Fibroblast of lung (primary cell): ENCODE results near the gene DPP6. TPM values are rescaled to one million over a fixed set of nuclear protein-coding genes. Genes with fewer than 3 reads are reported as not detected.

Experiments used
- DNase-seq, 2 donors: peaks; one replicate each; pipeline versions ENCODE4 v3.0.0 to v3.0.0-alpha.2; 2010; ENCODE audit warnings: low read depth in 2 of 2
- H2AFZ ChIP-seq: 2 replicates; pipeline ENCODE4 v1.5.1; 2012; ENCODE audit warnings: low read length, control low read depth, inconsistent platforms
- H3K27ac ChIP-seq: 2 replicates; pipeline ENCODE4 v1.5.1; 2011; ENCODE audit warnings: low read length, control low read depth; ENCODE audit not compliant: insufficient read depth
- H3K27me3 ChIP-seq: 2 replicates; pipeline ENCODE4 v1.5.1; 2011; ENCODE audit warnings: mild to moderate bottlenecking, low read length; ENCODE audit not compliant: control insufficient read depth, insufficient read depth
- H3K36me3 ChIP-seq: 2 replicates; pipeline ENCODE4 v1.5.1; 2011; ENCODE audit warnings: low read length; ENCODE audit not compliant: control insufficient read depth, insufficient read depth
- H3K4me1 ChIP-seq: 2 replicates; pipeline ENCODE4 v1.5.1; 2011; ENCODE audit warnings: low read length; ENCODE audit not compliant: control insufficient read depth, insufficient read depth; ENCODE audit errors: extremely low read depth
- H3K4me2 ChIP-seq: 2 replicates; pipeline ENCODE4 v1.5.1; 2011; ENCODE audit warnings: low read length, control low read depth; ENCODE audit not compliant: insufficient read depth; ENCODE audit errors: extremely low read depth
- H3K4me3 ChIP-seq, 4 experiments: fragments of 200-600 bp in 1 of 4; sonication (generic) in 1 of 4; replicated peaks in 1 of 4; 2 replicates each; pipeline ENCODE4 v1.5.1; 2011 to 2016; ENCODE audit warnings: low read length in 4 of 4, low read depth in 3 of 4, mild to moderate bottlenecking in 3 of 4, control low read depth in 2 of 4, inconsistent platforms in 1 of 4, mixed read lengths in 1 of 4; ENCODE audit not compliant: insufficient read depth in 1 of 4; ENCODE audit errors: control extremely low read depth in 1 of 4
- H3K79me2 ChIP-seq: 2 replicates; pipeline ENCODE4 v1.5.1; 2012; ENCODE audit warnings: mild to moderate bottlenecking, low read length, inconsistent platforms; ENCODE audit not compliant: control insufficient read depth, insufficient read depth
- H3K9ac ChIP-seq: 2 replicates; pipeline ENCODE4 v1.5.1; 2011; ENCODE audit warnings: mild to moderate bottlenecking, low read length, control low read depth; ENCODE audit not compliant: insufficient read depth
- H3K9me3 ChIP-seq: 2 replicates; pipeline ENCODE4 v1.5.1; 2012; ENCODE audit warnings: low read depth, low read length; ENCODE audit not compliant: control insufficient read depth, insufficient read depth
- H4K20me1 ChIP-seq: 2 replicates; pipeline ENCODE4 v1.5.1; 2011; ENCODE audit warnings: low read length; ENCODE audit not compliant: control insufficient read depth, insufficient read depth; ENCODE audit errors: extremely low read depth
- EZH2 ChIP-seq: IDR thresholded peaks from 2 replicates; pipeline ENCODE4 v1.5.1; 2012; ENCODE audit warnings: low read length, control low read depth, mild to moderate bottlenecking; ENCODE audit errors: missing control alignments
- polyA plus RNA-seq, 2 donors: library from polyadenylated mRNA; depleted of rRNA in 1 of 2; stranded (reverse) in 1 of 2; unstranded in 1 of 2; fragments of >200 nt; gene quantifications; 2 replicates each; pipeline ENCODE4 v1.2.1, GENCODE V29; 2011 to 2012; ENCODE audit warnings: missing spikeins in 1 of 2
- total RNA-seq: library from RNA; depleted of rRNA; stranded (reverse); fragments of >200 nt; gene quantifications from 2 replicates; pipeline ENCODE4 v1.2.1, GENCODE V29; 2014
- TF ChIP-seq, protein P1 (sequence below), 2 donors: IDR thresholded peaks in 1 of 2; conservative IDR thresholded peaks in 1 of 2; 1 replicate in 1 of 2; 2 replicates in 1 of 2; pipeline ENCODE4 v1.5.1; 2011 to 2012; ENCODE audit warnings: low read length in 2 of 2, control low read depth in 1 of 2, inconsistent platforms in 1 of 2, low read depth in 1 of 2, mild to moderate bottlenecking in 1 of 2

DPP6 gene
- total and polyA plus RNA-seq, 2 donors (not counting 1 experiment from before 2014, with no cell fraction given), result not detected

DNA sequence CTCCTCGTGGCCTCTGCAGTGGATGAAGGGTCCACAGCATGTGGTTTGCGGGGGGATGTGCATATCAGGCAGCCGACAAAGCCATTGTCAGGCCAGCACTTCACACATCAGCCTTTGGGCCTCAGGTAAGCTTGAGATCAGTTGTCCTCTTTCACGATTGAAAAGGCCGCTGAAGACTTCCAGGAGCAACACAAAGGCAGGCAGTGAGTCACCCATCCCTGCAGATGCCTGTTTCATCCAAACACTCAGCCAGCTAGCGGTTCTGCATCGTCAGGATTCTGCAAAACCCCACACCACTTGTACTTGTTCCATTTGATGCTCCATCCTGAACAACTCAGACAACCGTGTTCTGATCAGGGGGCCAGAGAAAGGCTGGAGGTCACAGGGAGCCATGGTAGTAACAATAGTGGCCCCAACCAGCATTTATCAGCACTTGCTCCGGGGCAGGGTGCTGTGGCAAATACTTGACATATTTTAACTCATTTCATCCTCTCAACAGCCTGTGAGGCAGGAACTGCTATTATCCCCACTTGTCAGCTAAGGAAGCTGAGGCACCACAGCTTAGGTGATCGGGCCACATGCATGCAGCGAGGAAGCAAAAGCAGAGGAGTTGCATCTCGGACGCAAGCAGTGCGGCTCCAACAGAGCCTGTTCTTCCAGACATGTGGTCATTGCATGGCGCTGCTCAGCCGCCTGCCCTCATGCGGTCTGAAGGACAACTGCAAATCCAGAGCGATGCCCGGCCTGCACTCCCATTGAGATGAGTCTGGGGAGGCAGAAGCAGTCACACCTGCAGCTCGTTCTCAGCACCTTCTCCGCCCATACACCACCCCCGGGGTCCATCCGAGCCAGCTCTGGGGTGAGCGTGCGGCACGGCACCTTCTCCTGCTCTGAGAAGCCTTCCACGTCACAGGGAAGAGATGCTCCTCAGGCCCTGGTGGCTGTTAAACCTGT lies 805.8 kb downstream of the DPP6 start:
- Histone ChIP-seq H3K4me1 (no peaks in the 10 kb centered on the region), H3K9me3 (no peaks in the 10 kb centered on the region), H3K36me3 (no peaks in the 10 kb centered on the region), H4K20me1 (no peaks in the 10 kb centered on the region), H3K4me3 (no peak overlapping the region), H3K27ac (no peak overlapping the region), H3K9ac (no peak overlapping the region), H3K79me2 (no peaks in the 10 kb centered on the region), H3K4me2 (no peak overlapping the region), H3K27me3 (no peaks in the 10 kb centered on the region), H2AFZ (no peak overlapping the region)
- TF ChIP-seq EZH2, result no peak
- TF ChIP-seq, protein P1, sequence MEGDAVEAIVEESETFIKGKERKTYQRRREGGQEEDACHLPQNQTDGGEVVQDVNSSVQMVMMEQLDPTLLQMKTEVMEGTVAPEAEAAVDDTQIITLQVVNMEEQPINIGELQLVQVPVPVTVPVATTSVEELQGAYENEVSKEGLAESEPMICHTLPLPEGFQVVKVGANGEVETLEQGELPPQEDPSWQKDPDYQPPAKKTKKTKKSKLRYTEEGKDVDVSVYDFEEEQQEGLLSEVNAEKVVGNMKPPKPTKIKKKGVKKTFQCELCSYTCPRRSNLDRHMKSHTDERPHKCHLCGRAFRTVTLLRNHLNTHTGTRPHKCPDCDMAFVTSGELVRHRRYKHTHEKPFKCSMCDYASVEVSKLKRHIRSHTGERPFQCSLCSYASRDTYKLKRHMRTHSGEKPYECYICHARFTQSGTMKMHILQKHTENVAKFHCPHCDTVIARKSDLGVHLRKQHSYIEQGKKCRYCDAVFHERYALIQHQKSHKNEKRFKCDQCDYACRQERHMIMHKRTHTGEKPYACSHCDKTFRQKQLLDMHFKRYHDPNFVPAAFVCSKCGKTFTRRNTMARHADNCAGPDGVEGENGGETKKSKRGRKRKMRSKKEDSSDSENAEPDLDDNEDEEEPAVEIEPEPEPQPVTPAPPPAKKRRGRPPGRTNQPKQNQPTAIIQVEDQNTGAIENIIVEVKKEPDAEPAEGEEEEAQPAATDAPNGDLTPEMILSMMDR (conservative IDR thresholded peaks at IDR 0.05 in 1 of 2, IDR thresholded peaks at IDR 0.05 in 1 of 2; ENCODE audit: low read depth in 1 of 2, low read length in 2 of 2), result no peak
- no peak for DNase-seq

DNA sequence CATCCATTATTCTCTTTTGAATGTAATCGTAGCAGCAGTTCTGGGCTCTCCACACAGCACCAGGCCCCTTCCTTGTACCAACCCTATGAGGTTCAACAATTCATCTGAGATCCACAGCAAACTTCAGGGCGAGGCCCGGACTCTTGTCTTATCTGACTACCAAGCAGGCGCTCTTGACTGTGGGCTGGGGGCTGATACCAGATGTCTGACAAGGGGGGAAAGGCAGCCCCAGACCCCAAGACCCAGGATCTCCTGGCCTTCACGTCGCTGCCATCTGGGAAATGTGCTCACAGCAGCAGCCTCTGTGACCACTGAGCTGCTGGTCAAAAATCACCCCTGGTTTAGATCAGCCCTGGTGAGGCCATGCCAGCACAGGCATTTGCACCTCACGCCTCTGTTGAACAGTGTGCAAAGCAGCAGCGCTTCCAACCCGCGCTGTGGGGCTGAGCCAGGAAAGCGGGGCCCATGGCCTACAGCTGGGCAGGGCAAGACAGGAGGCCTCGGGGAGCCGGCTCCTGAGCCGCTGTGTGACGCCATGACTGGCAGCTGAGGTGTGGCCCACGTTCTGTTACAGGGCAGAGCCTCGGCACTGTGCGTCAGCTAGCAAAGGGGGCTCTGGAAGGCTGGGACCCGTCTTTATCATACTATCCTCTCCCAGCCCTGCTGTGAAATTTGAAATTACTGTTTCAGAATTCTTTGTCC lies 806.8 kb downstream of the DPP6 start:
- Histone ChIP-seq H3K79me2 (no peaks in the 10 kb centered on the region), H3K36me3 (no peaks in the 10 kb centered on the region), H3K27ac (no peak overlapping the region), H3K4me2 (no peak overlapping the region), H2AFZ (no peak overlapping the region), H3K4me3 (no peak overlapping the region), H3K9me3 (no peaks in the 10 kb centered on the region), H3K27me3 (no peaks in the 10 kb centered on the region), H3K9ac (no peak overlapping the region), H3K4me1 (no peaks in the 10 kb centered on the region), H4K20me1 (no peaks in the 10 kb centered on the region)
- no peak for TF ChIP-seq EZH2
- TF ChIP-seq, protein P1 (conservative IDR thresholded peaks at IDR 0.05 in 1 of 2, IDR thresholded peaks at IDR 0.05 in 1 of 2; ENCODE audit: low read depth in 1 of 2, low read length in 2 of 2), result no peak
- no peak for DNase-seq
